Lower leg skin (tissue), 3 donors: Measurements from ENCODE around the gene SCAMP5.

Experiments
- POLR2A ChIP-seq, 2 donors: fragments of 450-650 bp; IDR thresholded peaks; one replicate each; pipeline ENCODE4 v1.6.1; 2016 to 2017; ENCODE audit warnings: antibody characterized with exemption in 2 of 2, mild to moderate bottlenecking in 1 of 2, moderate library complexity in 1 of 2
- TF ChIP-seq, protein P1 (sequence below), 3 donors: fragments of 450-650 bp; IDR thresholded peaks; one replicate each; pipeline ENCODE4 v1.5.1; 2016; ENCODE audit warnings: antibody characterized with exemption in 3 of 3, mild to moderate bottlenecking in 3 of 3, moderate library complexity in 2 of 3

DNA sequence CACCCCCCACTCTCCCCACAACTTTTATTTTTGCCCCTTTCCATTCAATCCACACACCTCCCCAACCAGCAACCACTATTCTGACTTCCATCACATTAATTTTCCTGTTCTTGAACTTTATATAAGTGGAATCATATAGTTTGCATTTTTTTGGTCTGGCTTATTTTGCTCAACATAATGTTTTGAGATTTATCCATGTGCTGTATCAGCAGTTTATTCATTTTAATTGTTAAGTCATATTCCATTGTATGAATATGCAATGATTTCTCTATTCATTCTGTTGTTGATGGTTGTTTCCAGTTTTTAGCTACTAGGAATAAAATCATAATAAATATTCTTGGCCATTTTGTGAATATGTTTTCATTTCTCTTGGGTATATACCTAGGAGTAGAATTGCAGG, 5.8 kb upstream of the SCAMP5 start:
- TF ChIP-seq, protein P1, sequence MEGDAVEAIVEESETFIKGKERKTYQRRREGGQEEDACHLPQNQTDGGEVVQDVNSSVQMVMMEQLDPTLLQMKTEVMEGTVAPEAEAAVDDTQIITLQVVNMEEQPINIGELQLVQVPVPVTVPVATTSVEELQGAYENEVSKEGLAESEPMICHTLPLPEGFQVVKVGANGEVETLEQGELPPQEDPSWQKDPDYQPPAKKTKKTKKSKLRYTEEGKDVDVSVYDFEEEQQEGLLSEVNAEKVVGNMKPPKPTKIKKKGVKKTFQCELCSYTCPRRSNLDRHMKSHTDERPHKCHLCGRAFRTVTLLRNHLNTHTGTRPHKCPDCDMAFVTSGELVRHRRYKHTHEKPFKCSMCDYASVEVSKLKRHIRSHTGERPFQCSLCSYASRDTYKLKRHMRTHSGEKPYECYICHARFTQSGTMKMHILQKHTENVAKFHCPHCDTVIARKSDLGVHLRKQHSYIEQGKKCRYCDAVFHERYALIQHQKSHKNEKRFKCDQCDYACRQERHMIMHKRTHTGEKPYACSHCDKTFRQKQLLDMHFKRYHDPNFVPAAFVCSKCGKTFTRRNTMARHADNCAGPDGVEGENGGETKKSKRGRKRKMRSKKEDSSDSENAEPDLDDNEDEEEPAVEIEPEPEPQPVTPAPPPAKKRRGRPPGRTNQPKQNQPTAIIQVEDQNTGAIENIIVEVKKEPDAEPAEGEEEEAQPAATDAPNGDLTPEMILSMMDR (IDR thresholded peaks at IDR 0.05): no peak
- no peak for TF ChIP-seq POLR2A (IDR thresholded peaks at IDR 0.05)
